CD4-positive, alpha-beta T cell treated with Interleukin-1 beta for 1 hour (primary cell): ENCODE data around the gene LUC7L.
A peak's percentile ranks its signal among the peaks of the same experiment; 100 is the strongest.
"Not testable (repeated sequence)": the region's sequence is repeated elsewhere in the genome, so short reads cannot be mapped to it uniquely, and the experiment has no call there.

Experiments
- DNase-seq, 2 donors: peaks; one replicate each; pipeline ENCODE4 v3.0.0-alpha.2; 2020 to 2022

LUC7L gene

DNA sequence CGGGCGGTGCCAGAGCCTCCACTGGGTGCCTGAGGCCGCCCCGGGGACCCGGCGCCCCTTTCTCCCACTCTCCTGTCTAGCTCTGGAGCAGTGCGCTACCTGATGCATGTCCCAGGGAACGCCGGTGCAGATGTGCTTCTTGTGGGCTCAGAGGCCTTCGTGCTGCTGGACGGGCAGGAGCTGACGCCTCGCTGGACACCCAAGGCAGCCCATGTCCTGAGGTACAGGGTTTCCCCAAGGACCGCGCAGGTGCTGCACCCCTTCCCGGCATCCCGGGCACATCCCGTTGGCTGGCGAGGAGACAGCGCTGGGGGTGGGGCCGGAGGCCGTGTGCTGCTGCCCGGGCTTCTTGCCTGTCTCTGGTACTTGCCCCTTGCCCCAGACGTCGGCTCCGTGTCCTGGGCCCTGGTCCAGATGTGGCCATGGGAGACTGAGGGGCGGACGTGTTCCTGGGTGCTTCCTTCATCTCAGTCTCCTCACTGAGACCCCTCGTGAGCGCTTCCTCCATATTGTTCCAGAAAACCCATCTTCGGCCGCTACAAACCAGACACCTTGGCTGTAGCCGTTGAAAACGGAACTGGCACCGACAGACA, 34.0 kb upstream of the LUC7L start:
- DNase-seq = no peak

DNA sequence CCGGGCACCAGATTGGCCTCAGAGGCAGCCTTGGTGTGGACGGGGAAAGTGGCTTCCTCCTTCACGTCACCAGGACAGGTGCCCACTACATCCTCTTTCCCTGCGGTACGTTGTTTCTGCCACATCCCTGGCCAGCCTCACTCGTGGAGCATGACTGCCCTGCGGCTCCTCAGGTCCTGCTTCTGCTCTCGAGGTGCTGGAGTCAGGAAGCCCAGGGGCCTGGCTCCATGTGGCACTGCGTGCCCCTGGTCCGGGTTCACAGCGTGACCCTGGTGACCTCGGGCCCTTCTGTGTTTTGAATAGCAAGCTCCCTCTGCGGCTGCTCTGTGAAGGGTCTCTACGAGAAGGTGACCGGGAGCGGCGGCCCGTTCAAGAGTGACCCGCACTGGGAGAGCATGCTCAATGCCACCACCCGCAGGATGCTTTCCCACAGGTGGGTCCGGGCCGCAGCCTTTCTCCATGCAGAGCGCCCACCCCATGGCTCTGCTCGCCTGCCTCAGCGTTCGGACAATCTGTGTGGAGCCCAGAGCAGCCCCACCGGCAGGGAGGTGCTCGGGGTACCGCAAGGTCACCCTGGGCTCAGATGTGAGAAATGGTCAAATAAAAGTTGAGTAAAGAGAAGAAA, 33.0 kb upstream of the LUC7L start:
- no peak for DNase-seq

DNA sequence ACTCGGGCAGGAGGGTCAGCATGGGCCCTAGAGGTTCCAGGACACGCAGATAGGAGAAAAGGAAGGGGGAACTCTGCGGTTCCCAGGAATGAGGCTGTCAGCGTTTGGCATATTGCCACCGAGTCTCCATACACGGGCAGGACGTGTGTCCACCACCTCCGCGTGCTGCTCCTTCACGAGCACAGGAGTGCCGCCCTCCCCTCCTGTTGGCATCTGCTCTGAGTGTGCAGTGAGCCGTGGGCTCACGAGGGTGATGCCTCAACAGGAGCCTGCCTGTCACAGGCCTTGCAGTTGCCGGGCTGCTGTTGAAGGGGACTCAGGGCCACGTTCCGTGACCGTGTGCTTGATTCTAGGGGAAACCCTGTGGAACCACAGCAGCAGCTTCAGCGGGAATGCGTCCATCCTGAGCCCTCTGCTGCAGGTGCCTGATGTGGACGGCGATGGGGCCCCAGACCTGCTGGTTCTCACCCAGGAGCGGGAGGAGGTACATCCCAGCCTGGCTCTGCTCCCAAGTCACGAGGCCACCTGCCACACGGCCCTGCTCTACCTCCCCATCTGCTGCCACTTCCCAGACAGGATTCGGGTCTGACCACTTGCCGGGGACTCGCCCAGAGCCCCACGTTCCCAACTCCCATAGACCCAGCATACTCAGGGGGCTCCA, 31.9 kb upstream of the LUC7L start:
- DNase-seq = no peak

DNA sequence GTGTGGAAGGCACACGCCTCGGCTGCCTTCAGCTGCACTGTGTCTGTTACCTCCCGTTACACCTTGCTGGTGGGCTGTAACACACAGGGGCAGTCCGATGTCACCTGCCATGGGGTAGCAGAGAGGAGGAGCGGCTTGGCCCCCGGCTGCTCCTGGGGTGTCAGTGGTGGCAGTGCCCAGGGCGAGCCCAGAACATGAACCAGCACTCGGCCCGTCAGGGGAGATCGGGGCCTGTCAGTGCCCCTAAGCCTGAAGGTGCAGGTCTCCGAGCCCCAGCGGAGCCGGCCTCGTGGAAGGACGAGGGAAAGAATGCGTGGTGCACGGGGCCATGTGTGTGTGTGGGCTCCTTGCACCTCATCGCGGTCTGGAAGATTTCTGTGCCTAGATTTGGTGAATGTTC, 31.1 kb upstream of the LUC7L start:
- no peak for DNase-seq

DNA sequence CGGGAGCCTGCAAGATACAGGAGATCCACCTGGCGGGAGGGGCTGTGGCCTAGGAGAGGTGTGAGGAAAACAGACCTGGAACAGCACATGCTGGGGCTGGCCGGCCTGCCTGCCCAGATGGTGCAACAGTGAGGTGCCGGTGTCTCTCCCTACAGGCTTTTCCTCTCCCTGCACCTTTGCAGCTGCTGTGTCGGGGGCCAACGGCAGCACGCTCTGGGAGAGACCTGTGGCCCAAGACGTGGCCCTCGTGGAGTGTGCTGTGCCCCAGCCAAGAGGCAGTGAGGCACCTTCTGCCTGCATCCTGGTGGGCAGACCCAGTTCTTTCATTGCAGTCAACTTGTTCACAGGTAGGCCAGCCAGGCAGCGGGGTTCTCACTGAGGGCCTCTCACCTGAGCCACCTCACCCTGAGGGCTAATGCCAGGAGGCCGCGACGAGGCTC, 30.6 kb upstream of the LUC7L start:
- DNase-seq = no peak

DNA sequence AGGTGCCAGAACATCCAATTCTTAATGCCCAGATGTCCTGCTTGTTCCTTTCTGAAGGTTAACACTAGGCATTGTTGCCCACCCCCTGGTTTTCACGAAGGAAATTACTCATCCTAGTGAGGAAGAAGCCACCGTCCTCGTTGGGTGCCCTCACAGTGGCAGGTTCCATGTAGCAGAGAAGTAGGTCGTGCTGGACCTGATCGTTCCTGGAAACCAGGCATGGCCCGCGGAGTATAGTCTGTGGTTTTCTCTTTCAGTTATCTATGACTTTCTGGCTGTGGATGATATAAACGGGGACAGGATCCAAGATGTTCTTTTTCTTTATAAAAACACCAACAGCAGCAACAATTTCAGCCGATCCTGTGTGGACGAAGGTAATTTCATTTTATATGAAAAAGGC, 30.0 kb upstream of the LUC7L start:
- DNase-seq = no peak

DNA sequence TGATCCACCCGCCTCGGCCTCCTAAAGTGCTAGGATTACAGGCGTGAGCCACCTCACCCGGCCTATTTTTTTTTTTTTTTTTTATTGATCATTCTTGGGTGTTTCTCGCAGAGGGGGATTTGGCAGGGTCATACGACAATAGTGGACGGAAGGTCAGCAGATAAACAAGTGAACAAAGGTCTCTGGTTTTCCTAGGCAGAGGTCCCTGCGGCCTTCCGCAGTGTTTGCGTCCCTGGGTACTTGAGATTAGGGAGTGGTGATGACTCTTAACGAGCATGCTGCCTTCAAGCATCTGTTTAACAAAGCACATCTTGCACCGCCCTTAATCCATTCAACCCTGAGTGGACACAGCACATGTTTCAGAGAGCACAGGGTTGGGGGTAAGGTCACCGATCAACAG, 28.8 kb upstream of the LUC7L start:
- not testable (repeated sequence) for DNase-seq

DNA sequence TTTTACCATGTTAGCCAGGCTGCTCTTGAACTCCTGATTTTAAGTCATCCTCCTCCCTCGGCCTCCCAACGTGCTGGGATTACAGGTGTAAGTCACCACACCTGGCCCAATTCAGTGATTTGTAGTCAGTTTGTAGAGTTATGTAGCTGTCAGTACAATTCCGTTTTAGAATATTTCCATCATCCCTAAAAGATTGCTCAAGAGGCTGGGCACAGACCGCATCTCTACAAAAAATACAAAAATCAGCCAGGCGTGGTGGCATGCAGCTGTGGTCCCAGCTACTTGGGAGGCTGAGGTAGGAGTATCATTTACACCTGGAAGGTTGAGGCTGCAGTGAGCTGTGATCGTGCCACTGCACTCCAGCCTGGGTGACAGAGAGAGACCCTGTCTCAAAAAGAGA, 25.9 kb upstream of the LUC7L start:
- DNase-seq = no peak

DNA sequence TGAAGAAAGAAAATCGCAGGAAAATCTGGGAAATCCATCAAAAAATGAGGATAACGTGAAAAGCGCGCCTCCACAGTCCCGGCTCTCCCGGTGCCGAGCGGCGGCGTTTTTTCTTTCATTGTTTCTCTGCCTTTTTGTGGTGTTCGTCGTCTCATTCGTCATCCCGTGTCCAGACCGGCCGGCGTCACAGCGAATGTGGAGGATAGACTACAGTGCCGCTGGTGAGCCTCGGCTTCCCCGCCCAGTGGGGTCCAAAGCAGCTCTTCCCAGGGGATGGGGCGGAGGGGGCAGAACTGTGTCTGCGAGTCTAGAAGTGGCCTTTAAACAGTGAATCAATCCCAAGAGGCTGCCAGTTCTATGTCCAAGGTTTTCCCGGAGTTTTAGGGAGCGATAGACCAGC, 25.2 kb upstream of the LUC7L start:
- no peak for DNase-seq

DNA sequence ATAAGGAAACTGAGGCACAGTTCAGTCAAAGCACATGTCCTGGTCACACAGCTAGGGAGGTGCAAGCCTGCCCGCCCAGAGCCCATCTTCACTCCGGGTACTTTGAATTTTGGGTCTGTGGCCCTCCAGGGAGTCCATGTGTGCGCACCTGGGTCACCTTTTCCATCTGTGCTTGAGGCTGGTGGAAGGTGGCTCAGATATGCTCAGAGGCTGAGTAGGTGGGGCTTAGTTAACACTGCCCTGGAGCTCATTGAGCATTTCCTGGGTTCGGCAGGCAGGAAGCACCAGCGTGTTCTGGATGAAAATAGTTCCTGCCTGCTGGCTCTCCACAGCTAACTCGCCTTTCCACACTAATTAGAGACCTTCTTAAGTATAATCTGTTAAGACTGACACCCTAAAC, 24.6 kb upstream of the LUC7L start:
- DNase-seq = peak in 1 of 2 donors; percentile 8

DNA sequence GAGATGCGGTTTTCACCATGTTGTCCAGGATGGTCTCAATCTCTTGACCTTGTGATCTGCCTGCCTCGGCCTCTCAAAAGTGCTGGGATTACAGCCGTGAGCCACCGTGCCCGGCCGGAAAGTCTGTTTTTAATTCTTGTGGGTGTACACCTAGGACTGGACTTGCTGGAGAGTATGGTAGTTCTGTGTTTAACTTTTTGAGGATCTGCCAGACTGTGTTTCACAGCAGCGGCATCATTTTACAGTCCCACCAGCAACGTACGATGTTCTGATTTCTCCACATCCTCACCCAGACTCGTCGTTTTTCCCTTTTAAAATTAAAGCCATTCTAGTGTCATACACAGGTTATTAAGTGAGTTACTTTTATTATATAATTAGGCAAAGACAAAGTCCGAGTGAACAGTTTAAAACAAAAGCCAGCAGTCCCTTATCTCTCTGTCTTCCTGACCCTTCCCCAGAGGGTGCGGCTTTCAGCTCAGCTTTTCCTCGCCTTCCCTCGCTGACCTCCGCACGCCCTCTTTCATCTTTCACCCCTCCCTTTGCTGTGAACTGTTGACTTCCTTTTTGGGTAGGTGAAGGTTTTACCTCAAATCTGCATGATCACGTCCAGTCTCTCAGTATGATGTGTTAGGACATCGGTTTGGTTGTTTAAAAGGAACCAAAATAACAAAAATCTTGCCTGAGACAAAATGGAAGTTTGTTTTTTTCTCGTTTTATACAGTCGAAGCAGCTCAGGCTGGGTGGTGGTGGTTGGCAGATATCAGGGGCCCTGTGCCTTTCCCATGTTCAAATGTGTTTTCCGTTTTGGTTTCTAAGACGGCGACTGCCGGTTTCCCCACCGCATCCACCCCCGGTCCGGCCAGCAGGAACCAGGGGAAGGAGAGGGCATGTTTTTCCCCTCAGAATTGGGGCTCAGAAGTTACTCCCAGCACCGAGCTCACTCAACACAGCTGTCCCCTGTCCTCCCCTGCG, 23.4 kb upstream of the LUC7L start:
- peak; percentile 14 to 30 for DNase-seq

DNA sequence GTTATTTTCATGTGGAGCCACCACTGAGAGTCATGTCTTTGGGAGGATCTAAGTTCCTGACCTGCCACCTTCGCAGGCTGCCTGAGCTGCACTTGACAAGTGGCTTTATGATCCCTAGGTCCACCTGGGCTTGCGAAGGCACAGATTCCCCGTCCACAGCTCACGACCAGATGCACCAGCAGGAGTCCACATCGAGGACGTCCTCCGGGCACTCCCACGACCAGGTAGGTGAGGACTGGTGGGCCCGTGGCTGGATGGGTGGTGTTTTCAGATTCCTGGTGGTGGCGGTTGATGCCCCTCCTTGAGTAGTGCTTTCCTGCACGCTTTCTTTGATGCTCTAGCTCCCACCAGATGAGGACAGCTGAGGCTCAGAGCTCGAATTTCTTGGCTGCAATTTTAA, 20.2 kb upstream of the LUC7L start:
- no peak for DNase-seq

DNA sequence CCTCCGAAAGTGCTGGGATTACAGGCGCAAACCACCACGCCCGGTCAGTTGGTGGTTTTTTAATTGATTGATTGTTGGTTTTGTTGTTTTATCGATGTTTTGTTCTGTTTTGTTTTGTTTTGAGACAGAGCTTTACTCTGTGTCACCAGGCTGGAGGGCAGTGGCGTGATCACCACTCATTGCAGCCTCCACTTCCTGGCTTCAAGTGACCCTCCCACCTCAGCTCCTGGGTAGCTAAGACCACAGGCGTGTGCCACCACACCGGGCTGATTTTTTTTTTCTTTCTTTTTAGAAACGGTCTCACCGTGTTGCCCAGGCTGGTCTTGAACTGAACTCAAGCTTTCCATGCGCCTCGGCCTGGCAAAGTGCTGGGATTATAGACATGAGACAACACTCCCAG, 17.8 kb upstream of the LUC7L start:
- DNase-seq = no peak

DNA sequence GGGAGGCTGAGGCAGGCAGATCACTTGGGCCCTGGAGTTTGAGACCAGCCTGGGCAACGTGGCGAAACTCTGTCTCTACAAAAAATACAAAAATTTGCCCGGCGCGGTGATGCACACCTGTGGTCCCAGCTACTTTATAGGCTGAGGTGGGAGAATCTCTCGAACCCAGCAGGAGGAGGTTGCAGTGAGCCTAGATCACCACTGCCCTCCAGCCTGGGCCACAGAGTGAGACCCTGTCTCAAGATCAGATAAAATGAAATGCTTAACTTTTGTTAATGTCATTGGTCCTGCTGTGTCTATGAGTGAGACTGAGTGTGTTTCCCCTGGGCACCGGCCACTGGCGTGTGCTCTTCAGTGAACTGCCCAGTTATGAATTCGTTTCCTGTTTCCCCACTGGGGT, 15.9 kb upstream of the LUC7L start:
- DNase-seq = no peak

DNA sequence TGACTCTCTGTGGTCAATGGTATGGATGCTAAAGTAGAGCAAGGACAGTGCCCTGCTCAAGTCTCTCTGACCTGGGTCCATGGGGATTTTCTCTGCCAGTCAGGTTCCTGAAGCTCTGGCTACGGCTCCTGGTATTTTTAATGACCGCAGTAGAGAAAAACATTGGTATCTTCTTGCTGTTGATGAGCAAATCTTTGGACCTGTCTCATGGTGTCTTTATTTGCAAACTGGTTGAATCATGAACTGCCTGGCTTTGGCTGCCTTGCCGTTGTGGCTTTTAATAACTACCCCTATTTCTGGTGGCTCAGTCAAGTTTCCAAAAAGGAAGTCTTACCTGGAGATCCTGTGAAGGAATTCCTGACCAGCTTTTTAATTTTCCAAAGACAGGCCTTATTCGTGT, 14.1 kb upstream of the LUC7L start:
- no peak for DNase-seq

DNA sequence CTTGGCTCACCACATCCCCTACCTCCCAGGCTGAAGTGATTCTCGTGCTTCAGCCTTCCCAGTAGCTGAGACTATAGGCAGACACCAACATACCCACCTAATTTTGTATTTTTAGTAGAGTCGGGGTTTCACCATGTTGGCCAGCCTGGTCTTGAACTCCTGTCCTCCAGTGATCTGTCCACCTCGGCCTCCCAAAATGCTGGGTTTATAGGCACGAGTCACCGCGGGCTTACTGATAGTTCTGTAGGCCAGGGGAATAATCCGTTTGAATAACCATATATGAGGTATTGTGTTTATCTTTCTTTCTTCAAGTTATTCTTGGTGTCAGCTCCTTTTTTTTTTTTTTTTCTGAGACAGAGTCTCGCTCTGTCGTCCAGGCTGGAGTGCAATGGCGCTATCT, 13.0 kb upstream of the LUC7L start:
- DNase-seq = no peak

DNA sequence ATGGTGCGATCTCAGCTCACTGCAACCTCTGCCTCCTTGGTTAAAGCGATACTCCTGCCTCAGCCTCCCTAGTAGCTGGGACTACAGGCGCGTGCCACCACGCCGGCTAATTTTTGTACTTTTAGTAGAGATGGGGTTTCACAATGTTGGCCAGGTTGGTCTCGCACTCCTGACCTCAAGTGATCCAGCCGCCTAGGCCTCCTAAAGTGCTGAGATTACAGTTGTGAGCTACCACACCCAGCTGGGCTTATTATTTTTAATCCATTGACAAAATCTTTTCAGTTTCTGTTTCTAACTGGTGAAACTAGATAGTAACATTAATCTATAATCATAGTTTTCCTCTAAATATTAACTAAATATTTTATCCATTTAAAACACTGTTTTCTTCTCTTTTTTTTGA, 11.3 kb upstream of the LUC7L start:
- no peak for DNase-seq

DNA sequence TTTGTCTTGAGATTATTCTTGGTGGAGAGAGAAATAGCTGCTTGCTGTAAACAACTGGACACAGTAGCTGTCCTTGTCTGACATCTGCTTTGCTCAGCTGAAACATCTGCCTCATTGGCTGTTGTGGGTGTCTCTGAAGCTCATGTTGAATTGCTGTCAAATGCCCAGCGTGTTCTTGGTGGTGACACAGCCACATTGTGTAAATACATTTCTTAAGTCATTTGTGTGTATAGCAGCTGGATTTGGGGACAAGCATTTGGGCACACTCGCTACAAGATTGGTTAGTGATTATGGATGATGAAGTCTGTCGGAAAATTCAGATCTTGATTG, 10.7 kb upstream of the LUC7L start:
- DNase-seq = no peak

DNA sequence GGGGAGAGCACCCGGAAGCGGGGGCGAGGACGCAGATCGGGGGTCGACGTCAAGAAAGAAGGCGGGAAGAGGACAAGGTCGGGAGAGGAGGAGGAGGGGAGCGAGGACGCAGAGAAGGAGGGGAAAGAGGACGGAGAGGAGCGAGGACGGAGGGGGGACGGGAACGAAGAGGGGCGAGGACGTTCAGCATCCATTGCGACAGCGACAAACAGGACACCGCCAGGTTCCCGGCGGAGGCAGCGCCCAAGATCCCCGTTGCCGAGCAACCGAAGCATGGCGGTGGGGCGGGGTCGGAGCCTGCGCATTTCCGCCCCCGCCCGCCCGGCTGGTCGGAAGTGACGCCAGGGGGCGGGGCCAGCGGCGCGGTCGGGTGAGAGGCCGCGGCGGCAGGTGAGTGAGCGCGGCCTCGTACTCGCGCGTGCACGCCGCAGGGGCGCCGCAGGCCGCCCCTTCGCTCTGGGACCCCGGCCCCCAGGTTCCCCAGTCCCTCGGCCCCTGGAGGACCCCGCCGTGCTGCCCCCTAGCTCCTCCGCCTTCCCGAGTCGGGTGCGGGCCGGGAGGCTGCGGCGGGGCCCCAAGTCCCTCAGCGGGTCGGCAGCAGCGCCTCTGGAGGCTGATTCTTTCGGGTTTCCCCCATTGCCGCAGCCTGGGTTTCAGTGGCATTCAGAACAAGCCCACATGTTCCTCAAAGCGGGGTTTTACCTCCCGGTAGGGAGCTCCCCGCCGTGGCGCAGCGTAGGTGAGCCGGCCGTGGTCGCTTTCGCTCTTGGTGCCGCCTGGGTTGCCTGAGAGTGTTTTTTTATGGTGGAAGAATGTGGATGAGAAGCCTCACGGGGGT, 5.4 kb upstream of the LUC7L start, which contains the start of gene FAM234A:
TSS of gene FAM234A (plus strand) at position 354 of the 838 bp plus-strand sequence. CDS start 19,593 bp downstream, outside the sequence.
- peak; percentile 94 to 95 for DNase-seq

DNA sequence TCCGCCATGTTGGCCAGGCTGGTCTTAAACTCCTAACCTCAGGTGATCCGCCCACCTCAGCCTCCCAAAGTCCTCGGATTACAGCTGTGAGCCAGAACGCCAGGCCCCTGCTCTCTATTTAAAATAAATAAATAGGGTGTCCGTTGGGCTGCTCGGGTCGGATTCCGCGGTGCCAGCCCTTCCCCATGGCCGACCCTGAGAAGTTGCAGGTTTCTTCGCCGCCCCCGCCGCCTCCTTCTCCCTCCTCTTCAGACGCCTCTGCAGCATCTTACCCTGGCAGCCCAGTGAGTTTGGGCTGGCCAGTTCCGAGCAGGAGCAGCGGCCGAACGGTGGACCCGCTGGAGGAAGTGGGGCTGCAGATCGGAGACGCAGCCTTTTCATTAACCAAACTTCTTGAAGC, 1.7 kb upstream of the LUC7L start:
- DNase-seq = no peak

DNA sequence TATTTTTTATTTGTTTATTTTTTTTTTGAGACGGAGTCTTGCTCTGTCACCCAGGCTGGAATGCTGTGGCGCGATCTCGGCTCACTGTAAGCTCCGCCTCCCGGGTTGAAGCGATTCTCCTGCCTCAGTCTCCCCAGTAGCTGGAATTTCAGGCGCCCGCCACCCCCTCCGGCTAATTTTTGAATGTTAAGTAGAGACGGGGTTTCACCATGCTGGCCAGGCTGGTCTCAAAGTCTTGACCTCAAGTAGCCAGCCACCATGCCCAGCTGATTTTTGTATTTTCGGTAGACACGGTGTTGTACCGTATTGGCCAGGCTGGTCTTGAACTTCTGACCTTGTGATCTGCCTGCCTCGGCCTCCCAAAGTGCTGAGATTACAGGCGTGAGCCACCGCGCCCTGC, 1.1 kb upstream of the LUC7L start:
- not testable (repeated sequence) for DNase-seq

DNA sequence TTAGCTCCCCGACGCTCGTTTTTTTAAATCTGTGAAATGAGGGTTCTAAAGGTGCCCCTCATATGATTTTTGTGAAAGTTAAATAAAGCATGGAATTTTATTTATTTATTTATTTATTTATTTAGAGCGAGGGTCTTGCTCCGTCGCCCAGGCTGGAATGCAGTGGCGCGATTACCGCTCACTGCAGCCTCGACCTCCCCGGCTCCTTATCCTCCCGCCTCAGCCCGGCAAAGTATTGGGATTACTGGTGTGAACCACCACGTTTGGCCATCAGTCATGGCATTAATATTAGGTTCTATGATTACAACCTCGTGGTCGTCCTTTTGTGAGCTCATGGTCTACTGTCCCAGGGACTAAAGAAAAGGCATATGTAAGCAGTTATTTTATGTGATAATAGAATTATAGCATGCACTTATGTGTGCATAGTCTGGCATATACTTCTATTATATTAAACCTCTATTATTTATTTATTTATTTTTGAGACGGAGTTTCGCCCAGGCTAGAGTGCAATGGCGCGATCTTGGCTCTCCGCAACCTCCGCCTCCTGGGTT, 557 bp upstream of the LUC7L start:
- DNase-seq = no peak
